Activated CD4-positive, alpha-beta T cell treated with anti-CD3 and anti-CD28 coated beads for 36 hours (primary cell): ENCODE data around the gene POTEJ. TPM values are rescaled to one million over a fixed set of nuclear protein-coding genes. Genes with fewer than 3 reads are reported as not detected.
A peak's percentile ranks its signal among the peaks of the same experiment; 100 is the strongest.
"Not testable (repeated sequence)": the region's sequence is repeated elsewhere in the genome, so short reads cannot be mapped to it uniquely, and the experiment has no call there.

ENCODE experiments used
- ATAC-seq: fragments of 200-7000 bp; cut with Tn5 transposase; one replicate; pipeline ENCODE4 v1.10.0; 2021; ENCODE audit warnings: mild to moderate bottlenecking, moderate library complexity
- CTCF ChIA-PET: fragments of 350-600 bp; sonication (Branson Sonifier 250); formaldehyde crosslinking; loops from one replicate; lab custom pipeline; 2021; ENCODE audit warnings: antibody characterized with exemption; lab: Charles Lee
- POLR2A ChIA-PET: fragments of 350-600 bp; sonication (Branson Sonifier 250); formaldehyde crosslinking; loops from one replicate; lab custom pipeline; 2021; ENCODE audit warnings: antibody characterized with exemption, inconsistent platforms; lab: Charles Lee
- DNase-seq: peaks from one replicate; pipeline ENCODE4 v3.0.0-alpha.2; 2020
- H3K27ac Mint-ChIP-seq: one replicate; pipeline ENCODE4 v1.8.0; 2021; ENCODE audit warnings: mixed read lengths
- H3K27me3 Mint-ChIP-seq: one replicate; pipeline ENCODE4 v1.8.0; 2021; ENCODE audit warnings: mixed read lengths
- H3K36me3 Mint-ChIP-seq: one replicate; pipeline ENCODE4 v1.8.0; 2021; ENCODE audit warnings: low read depth, mixed read lengths
- H3K4me1 Mint-ChIP-seq: one replicate; pipeline ENCODE4 v1.8.0; 2021; ENCODE audit warnings: mixed read lengths
- H3K4me3 Mint-ChIP-seq: one replicate; pipeline ENCODE4 v1.8.0; 2021; ENCODE audit warnings: mild to moderate bottlenecking, moderate library complexity, mixed read lengths
- H3K9me3 Mint-ChIP-seq: one replicate; pipeline ENCODE4 v1.8.0; 2021; ENCODE audit warnings: low read depth, mixed read lengths
- intact Hi-C, 2 experiments: fragments of 100-400 bp; cut with DNase I in 1 of 2; cut with micrococcal nuclease in 1 of 2; formaldehyde crosslinking; loops; one replicate each; pipeline versions ENCODE4 v1.14.2 to v1.15.1; 2022 to 2024; cut with DNase I, micrococcal nuclease
- total RNA-seq, 2 experiments: library from RNA; stranded (reverse); gene quantifications; one replicate each; pipeline ENCODE4 v1.2.3, GENCODE V29; 2021

POTEJ gene
- not detected for total RNA-seq

GRCh38 chr2:130611140-130611539 is at the start of gene POTEJ:
TSS of gene POTEJ (plus strand) at chr2:130611440. CDS start at chr2:130611533, 93 bp downstream.
- H3K4me1 Mint-ChIP-seq, DNase-seq, CTCF ChIA-PET, intact Hi-C loops, H3K36me3 Mint-ChIP-seq, POLR2A ChIA-PET, H3K27ac Mint-ChIP-seq, H3K4me3 Mint-ChIP-seq, H3K9me3 Mint-ChIP-seq, ATAC-seq, H3K27me3 Mint-ChIP-seq: not testable (repeated sequence)

- ATAC-seq, intact Hi-C loops, CTCF ChIA-PET, DNase-seq, H3K27me3 Mint-ChIP-seq, H3K36me3 Mint-ChIP-seq, POLR2A ChIA-PET, H3K27ac Mint-ChIP-seq, H3K9me3 Mint-ChIP-seq, H3K4me3 Mint-ChIP-seq, H3K4me1 Mint-ChIP-seq: not testable (repeated sequence)
These were observed 45.1 kb upstream of the POTEJ start for GRCh38 chr2:130566165-130566564.

GRCh38 chr2:130571929-130572328 is 39.3 kb upstream of the POTEJ start:
- CTCF ChIA-PET, H3K9me3 Mint-ChIP-seq, H3K4me1 Mint-ChIP-seq, H3K27ac Mint-ChIP-seq, H3K36me3 Mint-ChIP-seq, H3K4me3 Mint-ChIP-seq, DNase-seq, intact Hi-C loops, POLR2A ChIA-PET, ATAC-seq, H3K27me3 Mint-ChIP-seq: not testable (repeated sequence)

DNA sequence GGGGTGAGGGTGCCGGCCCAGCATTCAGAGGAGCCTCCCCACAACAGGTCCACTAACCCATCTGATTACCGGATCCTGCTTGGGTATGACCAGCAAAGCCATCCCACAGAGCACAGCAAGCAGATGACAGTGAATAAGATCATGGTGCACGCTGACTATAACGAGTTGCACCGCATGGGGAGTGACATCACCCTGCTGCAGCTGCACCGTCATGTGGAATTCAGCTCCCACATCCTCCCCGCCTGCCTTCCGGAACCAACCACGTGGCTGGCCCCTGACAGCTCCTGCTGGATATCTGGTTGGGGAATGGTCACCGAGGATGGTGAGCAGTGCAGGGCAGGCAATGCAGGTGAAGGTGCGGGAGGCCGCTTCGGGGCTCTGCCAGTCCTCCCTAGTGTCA is 37.0 kb upstream of the POTEJ start:
- intact Hi-C loops, H3K4me3 Mint-ChIP-seq, ATAC-seq, H3K36me3 Mint-ChIP-seq, H3K4me1 Mint-ChIP-seq, H3K9me3 Mint-ChIP-seq, DNase-seq, H3K27me3 Mint-ChIP-seq, POLR2A ChIA-PET, H3K27ac Mint-ChIP-seq, CTCF ChIA-PET: not testable (repeated sequence)

GRCh38 chr2:130576209-130576784 is 34.9 kb upstream of the POTEJ start:
- ATAC-seq, CTCF ChIA-PET, H3K4me1 Mint-ChIP-seq, intact Hi-C loops, H3K27ac Mint-ChIP-seq, H3K36me3 Mint-ChIP-seq, DNase-seq, H3K4me3 Mint-ChIP-seq, H3K9me3 Mint-ChIP-seq, POLR2A ChIA-PET, H3K27me3 Mint-ChIP-seq: not testable (repeated sequence)

DNA sequence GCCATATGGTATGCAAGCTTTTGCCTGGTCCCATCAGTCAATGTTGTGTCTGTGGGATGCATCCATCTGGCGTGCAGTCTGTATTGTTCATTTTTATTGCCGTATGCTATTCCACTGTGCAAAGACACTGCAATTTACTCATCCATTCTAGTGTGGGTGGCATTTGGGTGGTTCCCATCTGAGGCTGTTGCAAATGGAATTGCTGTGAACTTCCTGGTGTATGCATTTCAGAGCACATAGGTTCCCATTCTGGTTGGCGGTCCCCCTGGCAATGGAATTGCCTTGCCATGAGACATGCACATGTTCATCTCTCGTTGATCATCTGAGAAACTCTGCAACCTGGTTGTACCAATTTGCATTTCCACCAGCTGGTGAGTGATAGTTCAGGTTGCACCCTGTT is 33.7 kb upstream of the POTEJ start:
- CTCF ChIA-PET, H3K9me3 Mint-ChIP-seq, POLR2A ChIA-PET, H3K27ac Mint-ChIP-seq, DNase-seq, intact Hi-C loops, H3K36me3 Mint-ChIP-seq, H3K27me3 Mint-ChIP-seq, ATAC-seq, H3K4me3 Mint-ChIP-seq, H3K4me1 Mint-ChIP-seq: not testable (repeated sequence)

GRCh38 chr2:130579121-130579520 is 32.1 kb upstream of the POTEJ start:
- CTCF ChIA-PET, H3K27me3 Mint-ChIP-seq, intact Hi-C loops, H3K4me1 Mint-ChIP-seq, ATAC-seq, H3K36me3 Mint-ChIP-seq, H3K9me3 Mint-ChIP-seq, H3K4me3 Mint-ChIP-seq, DNase-seq, POLR2A ChIA-PET, H3K27ac Mint-ChIP-seq: not testable (repeated sequence)

- CTCF ChIA-PET, H3K27ac Mint-ChIP-seq, H3K4me1 Mint-ChIP-seq, H3K27me3 Mint-ChIP-seq, H3K36me3 Mint-ChIP-seq, ATAC-seq, H3K9me3 Mint-ChIP-seq, POLR2A ChIA-PET, H3K4me3 Mint-ChIP-seq, DNase-seq: not testable (repeated sequence)
- intact Hi-C loops: loop anchor here in 1 of 2 experiments (10.0 kb wide), 1 partner anchor 143 kb away; the partner anchor contains the start of gene GPR148
These were observed 29.7 kb upstream of the POTEJ start for GRCh38 chr2:130581491-130581890.

DNA sequence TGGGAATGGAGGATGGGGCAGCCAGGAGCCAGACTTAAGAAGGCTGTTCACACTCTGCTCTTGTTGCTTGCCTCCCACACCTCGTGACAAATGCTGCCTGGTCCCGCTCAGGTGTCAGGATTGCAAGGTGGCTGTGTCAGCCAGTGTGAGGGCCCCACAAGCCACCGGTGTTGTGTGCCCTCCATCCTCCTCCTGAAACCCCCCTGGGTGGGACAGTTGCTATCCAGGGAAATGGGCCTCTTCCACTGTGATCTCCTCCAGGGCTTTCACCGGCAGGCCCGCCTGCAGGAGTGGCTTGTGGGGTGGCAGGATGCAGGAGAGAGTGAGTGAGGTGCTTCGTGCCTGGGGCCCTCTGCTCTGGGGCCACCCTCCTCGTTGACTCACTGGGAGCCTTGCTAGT is 28.3 kb upstream of the POTEJ start:
- CTCF ChIA-PET, H3K27me3 Mint-ChIP-seq, H3K27ac Mint-ChIP-seq, DNase-seq, H3K4me3 Mint-ChIP-seq, H3K4me1 Mint-ChIP-seq, ATAC-seq, H3K36me3 Mint-ChIP-seq, H3K9me3 Mint-ChIP-seq, POLR2A ChIA-PET: not testable (repeated sequence)
- intact Hi-C loops: loop anchor here in 1 of 2 experiments (10.0 kb wide), 1 partner anchor 142 kb away; the partner anchor contains the start of gene GPR148

GRCh38 chr2:130583582-130583981 is 27.7 kb upstream of the POTEJ start:
- POLR2A ChIA-PET, DNase-seq, CTCF ChIA-PET, H3K27me3 Mint-ChIP-seq, ATAC-seq, H3K9me3 Mint-ChIP-seq, H3K4me3 Mint-ChIP-seq, H3K36me3 Mint-ChIP-seq, H3K27ac Mint-ChIP-seq, H3K4me1 Mint-ChIP-seq: not testable (repeated sequence)
- intact Hi-C loops: loop anchor here in 1 of 2 experiments (10.0 kb wide), 1 partner anchor 141 kb away; the partner anchor contains the start of gene GPR148

GRCh38 chr2:130584726-130585125 is 26.5 kb upstream of the POTEJ start:
- intact Hi-C loops: loop anchor here in 1 of 2 experiments (10.0 kb wide), 1 partner anchor 140 kb away; the partner anchor contains the start of gene GPR148
- ATAC-seq, H3K36me3 Mint-ChIP-seq, H3K27ac Mint-ChIP-seq, H3K27me3 Mint-ChIP-seq, H3K4me3 Mint-ChIP-seq, H3K4me1 Mint-ChIP-seq, H3K9me3 Mint-ChIP-seq, POLR2A ChIA-PET, CTCF ChIA-PET, DNase-seq: not testable (repeated sequence)

GRCh38 chr2:130588688-130589458 is 22.4 kb upstream of the POTEJ start:
- intact Hi-C loops: loop anchor here in 1 of 2 experiments (10.0 kb wide), 1 partner anchor 136 kb away; the partner anchor contains the start of gene GPR148
- H3K27me3 Mint-ChIP-seq, H3K27ac Mint-ChIP-seq, H3K9me3 Mint-ChIP-seq, CTCF ChIA-PET, H3K36me3 Mint-ChIP-seq, H3K4me1 Mint-ChIP-seq, H3K4me3 Mint-ChIP-seq, POLR2A ChIA-PET: not testable (repeated sequence)
- peak; percentile 93 for ATAC-seq
- peak; percentile 49 for DNase-seq
